OCI-LY3 (cell line): Measurements from ENCODE around the gene MSI2.

ENCODE experiments used
- H2AFZ ChIP-seq: fragments of 200-600, 300-600 bp; shearing (Covaris generic); 2 replicates; pipeline ENCODE4 v1.6.0; 2014; ENCODE audit warnings: antibody characterized with exemption, low read depth, low read length
- H3K27ac ChIP-seq: fragments of 200-600, 300-600 bp; sonication (generic); 2 replicates; pipeline ENCODE4 v1.5.1; 2014; ENCODE audit warnings: mild to moderate bottlenecking, low read length, moderate library complexity, mixed read lengths
- H3K27me3 ChIP-seq: fragments of 200-600, 300-600 bp; sonication (generic); 2 replicates; pipeline ENCODE4 v1.6.1; 2014; ENCODE audit warnings: low read depth, low read length, mixed read lengths
- H3K36me3 ChIP-seq: fragments of 200-600, 300-600 bp; sonication (generic); replicated peaks from 2 replicates; pipeline ENCODE3; 2014; ENCODE audit warnings: low read depth, low read length, mixed read lengths
- H3K4me1 ChIP-seq: fragments of 300-600, 200-600 bp; sonication (generic); 2 replicates; pipeline ENCODE4 v1.6.1; 2014; ENCODE audit warnings: low read length, mixed read lengths
- H3K4me2 ChIP-seq: fragments of 200-600, 300-600 bp; sonication (generic); 2 replicates; pipeline ENCODE4 v1.6.1; 2014; ENCODE audit warnings: low read length, mixed read lengths
- H3K4me3 ChIP-seq: fragments of 300-600, 200-600 bp; sonication (generic); 2 replicates; pipeline ENCODE4 v1.5.1; 2014; ENCODE audit warnings: antibody characterized with exemption, mild to moderate bottlenecking, low read length, moderate library complexity
- H3K79me2 ChIP-seq: fragments of 300-600, 200-600 bp; shearing (Covaris generic); 2 replicates; pipeline ENCODE4 v1.6.1; 2014; ENCODE audit warnings: mild to moderate bottlenecking, low read length, mixed read lengths
- H3K9ac ChIP-seq: fragments of 300-600, 200-600 bp; shearing (Covaris generic); 2 replicates; pipeline ENCODE4 v1.6.0; 2014; ENCODE audit warnings: mild to moderate bottlenecking, low read length, moderate library complexity
- H3K9me3 ChIP-seq: fragments of 200-600, 300-600 bp; shearing (Covaris generic); 2 replicates; pipeline ENCODE4 v1.6.1; 2014; ENCODE audit warnings: low read length, mixed read lengths; ENCODE audit not compliant: insufficient read depth
- H4K20me1 ChIP-seq: fragments of 200-600, 300-600 bp; sonication (generic); 2 replicates; pipeline ENCODE4 v1.6.1; 2016; ENCODE audit warnings: low read length, mixed read lengths; ENCODE audit not compliant: insufficient read depth
- EZH2phosphoT487 ChIP-seq: fragments of 200-600 bp; shearing (Covaris generic); IDR thresholded peaks from 2 replicates; pipeline ENCODE4 v1.6.1; 2018; ENCODE audit warnings: antibody characterized with exemption, mixed run types, low read depth
- TF ChIP-seq, protein P1 (sequence below): fragments of 200-600, 300-600 bp; sonication (generic); IDR thresholded peaks from 2 replicates; pipeline ENCODE4 v1.5.1; 2014; ENCODE audit warnings: antibody characterized with exemption, low read length, low read depth

The MSI2 gene

DNA sequence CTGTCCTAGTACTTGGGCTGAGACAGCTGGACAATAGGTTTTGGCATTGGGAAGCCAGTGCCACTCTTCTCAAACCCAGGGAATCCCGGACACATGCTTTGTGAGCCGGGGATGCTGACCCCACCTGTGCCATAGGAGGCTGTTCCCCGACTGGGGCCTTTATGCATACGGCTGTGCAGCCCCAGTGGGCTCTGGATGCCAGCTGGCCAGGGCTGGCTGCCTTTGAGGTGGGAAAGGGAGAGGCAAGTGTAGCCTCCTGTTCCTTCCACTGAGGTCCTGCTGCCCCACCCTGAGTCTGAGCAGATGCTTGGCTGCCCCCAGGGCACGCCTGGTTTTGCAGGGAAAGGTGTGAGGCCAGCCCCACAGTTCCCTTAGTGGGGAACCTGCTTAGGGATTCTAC lies 383.1 kb downstream of the MSI2 start:
- no peak overlapping the region for H2AFZ ChIP-seq
- peaks cover 11% of the 10 kb centered on the region for H3K36me3 ChIP-seq
- H4K20me1 ChIP-seq, result no peaks in the 10 kb centered on the region
- H3K79me2 ChIP-seq, result peaks cover 4% of the 10 kb centered on the region; the same call in 1 of the 2 replicates
- no peak overlapping the region for H3K4me3 ChIP-seq
- no peaks in the 10 kb centered on the region for H3K27me3 ChIP-seq
- no peak for TF ChIP-seq EZH2phosphoT487
- TF ChIP-seq, protein P1, sequence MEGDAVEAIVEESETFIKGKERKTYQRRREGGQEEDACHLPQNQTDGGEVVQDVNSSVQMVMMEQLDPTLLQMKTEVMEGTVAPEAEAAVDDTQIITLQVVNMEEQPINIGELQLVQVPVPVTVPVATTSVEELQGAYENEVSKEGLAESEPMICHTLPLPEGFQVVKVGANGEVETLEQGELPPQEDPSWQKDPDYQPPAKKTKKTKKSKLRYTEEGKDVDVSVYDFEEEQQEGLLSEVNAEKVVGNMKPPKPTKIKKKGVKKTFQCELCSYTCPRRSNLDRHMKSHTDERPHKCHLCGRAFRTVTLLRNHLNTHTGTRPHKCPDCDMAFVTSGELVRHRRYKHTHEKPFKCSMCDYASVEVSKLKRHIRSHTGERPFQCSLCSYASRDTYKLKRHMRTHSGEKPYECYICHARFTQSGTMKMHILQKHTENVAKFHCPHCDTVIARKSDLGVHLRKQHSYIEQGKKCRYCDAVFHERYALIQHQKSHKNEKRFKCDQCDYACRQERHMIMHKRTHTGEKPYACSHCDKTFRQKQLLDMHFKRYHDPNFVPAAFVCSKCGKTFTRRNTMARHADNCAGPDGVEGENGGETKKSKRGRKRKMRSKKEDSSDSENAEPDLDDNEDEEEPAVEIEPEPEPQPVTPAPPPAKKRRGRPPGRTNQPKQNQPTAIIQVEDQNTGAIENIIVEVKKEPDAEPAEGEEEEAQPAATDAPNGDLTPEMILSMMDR, result no peak
- no peak overlapping the region for H3K9ac ChIP-seq
- H3K4me2 ChIP-seq, result no peak overlapping the region
- no peaks in the 10 kb centered on the region for H3K9me3 ChIP-seq
- H3K4me1 ChIP-seq, result peaks cover 51% of the 10 kb centered on the region
- H3K27ac ChIP-seq, result no peak overlapping the region

DNA sequence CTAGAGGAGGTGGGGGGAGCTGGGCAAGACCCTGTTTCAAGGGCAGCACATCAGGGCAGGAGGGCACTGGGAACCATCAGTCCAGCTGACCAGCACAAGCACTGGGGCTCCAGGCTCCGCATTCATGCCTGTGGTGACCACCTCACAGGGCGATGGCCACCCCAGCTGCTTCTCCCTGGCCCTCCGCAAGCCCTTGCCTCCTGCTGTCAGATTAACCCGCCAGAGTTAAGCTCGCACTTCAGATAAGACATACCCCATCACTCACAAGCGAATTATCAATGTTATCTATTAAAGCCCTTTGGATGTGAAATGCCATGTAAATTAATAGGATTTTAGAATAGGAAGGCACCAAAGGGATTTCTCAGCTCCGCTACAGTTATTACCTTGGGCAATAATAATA lies 383.8 kb downstream of the MSI2 start:
- H3K36me3 ChIP-seq, result peaks cover 6% of the 10 kb centered on the region
- H3K79me2 ChIP-seq, result peaks cover 4% of the 10 kb centered on the region; the same call in 1 of the 2 replicates
- H3K27ac ChIP-seq, result no peak overlapping the region
- no peaks in the 10 kb centered on the region for H4K20me1 ChIP-seq
- H3K27me3 ChIP-seq, result no peaks in the 10 kb centered on the region
- TF ChIP-seq, protein P1, result no peak
- no peak for TF ChIP-seq EZH2phosphoT487
- no peak overlapping the region for H3K4me3 ChIP-seq
- no peak overlapping the region for H2AFZ ChIP-seq
- no peaks in the 10 kb centered on the region for H3K9me3 ChIP-seq
- peaks cover 44% of the 10 kb centered on the region for H3K4me1 ChIP-seq
- no peak overlapping the region for H3K9ac ChIP-seq
- H3K4me2 ChIP-seq, result no peak overlapping the region

DNA sequence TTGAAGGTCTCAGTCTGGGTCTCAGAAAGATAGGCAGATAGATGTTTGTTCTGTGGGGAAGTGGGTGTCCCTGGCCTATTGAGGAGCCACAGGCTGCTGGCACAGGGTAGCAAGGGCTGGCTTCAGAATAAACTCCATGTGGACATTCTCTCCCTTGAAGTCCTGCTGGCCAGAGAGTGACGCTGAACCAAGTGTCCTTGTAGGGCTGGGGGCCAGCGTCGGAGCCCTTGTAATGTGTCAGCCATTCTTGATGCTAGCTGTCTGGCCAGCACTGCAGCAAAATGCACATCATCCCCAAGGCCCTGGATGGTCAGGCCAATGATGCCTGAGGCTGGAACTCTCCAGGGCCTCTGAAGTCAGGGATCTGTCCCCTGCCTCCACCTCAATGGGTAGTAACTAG lies 385.4 kb downstream of the MSI2 start:
- Histone ChIP-seq H2AFZ (no peak overlapping the region), H3K4me1 (peaks cover 28% of the 10 kb centered on the region), H3K4me3 (no peak overlapping the region), H3K27ac (no peak overlapping the region), H3K27me3 (no peaks in the 10 kb centered on the region), H4K20me1 (no peaks in the 10 kb centered on the region), H3K79me2 (no peaks in the 10 kb centered on the region), H3K9ac (no peak overlapping the region), H3K36me3 (peaks cover 6% of the 10 kb centered on the region), H3K4me2 (no peak overlapping the region), H3K9me3 (no peaks in the 10 kb centered on the region)
- TF ChIP-seq EZH2phosphoT487, result no peak
- TF ChIP-seq, protein P1, result no peak

DNA sequence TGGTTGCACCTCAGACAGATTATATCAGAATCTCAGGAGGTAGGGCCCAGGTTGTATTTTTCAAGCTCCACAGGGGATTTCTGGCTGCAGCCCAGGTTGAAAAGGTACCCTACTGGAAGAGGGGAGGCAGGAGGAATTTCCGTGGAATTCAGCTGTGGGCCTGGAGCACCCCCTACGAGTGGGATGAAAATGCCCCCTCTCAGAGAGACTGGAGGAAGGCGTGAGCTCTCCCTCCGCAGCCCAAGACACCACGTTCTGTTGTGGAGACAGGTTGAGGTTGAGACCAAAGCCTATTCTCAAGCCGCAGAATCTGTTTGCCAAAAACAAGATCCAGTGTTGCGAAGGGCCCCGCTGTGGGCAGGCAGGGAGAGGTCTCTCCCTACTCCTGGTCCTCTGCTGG lies 386.7 kb downstream of the MSI2 start:
- Histone ChIP-seq H3K36me3 (peaks cover 6% of the 10 kb centered on the region), H3K79me2 (no peaks in the 10 kb centered on the region), H3K9ac (no peak overlapping the region), H3K4me3 (no peak overlapping the region), H3K9me3 (no peaks in the 10 kb centered on the region), H3K4me2 (no peak overlapping the region), H2AFZ (no peak overlapping the region), H3K4me1 (peaks cover 15% of the 10 kb centered on the region), H4K20me1 (no peaks in the 10 kb centered on the region), H3K27ac (no peak overlapping the region), H3K27me3 (no peaks in the 10 kb centered on the region)
- TF ChIP-seq EZH2phosphoT487, result no peak
- TF ChIP-seq, protein P1, result no peak
